K562 (cell line): ENCODE data around the gene RSPH1. TPM values are rescaled to one million over a fixed set of nuclear protein-coding genes. Genes with fewer than 3 reads are reported as not detected.

ENCODE experiments used
- ATAC-seq: fragments of 200-7000 bp; cut with Tn5 transposase; 3 replicates; pipeline ENCODE4 v1.9.1; 2020; ENCODE audit warnings: moderate library complexity
- BruUV-seq: library from RNA; stranded (reverse); fragments of 400-500 nt; replicated peaks from 2 replicates; lab custom pipeline; 2021; lab: Mats Ljungman, UMichigan
- CTCF ChIA-PET: fragments of 300-600 bp; formaldehyde crosslinking; extraction: SDS; loops from one replicate; lab custom pipeline; 2021; ENCODE audit warnings: low intra/inter-chr PET ratio; lab: Yijun Ruan, JAX
- POLR2A ChIA-PET: fragments of 300-600, 350-650 bp; sonication (Branson Sonifier 250); formaldehyde crosslinking; extraction: SDS; loops from one replicate; lab custom pipeline; 2021; ENCODE audit warnings: antibody characterized with exemption, inconsistent platforms; lab: Yijun Ruan, JAX
- DNase-seq, 4 experiments: peaks; one replicate each; pipeline versions ENCODE4 v3.0.0 to v3.0.0-alpha.2; 2011 to 2018; ENCODE audit warnings: low spot score in 3 of 4, mixed read lengths in 3 of 4; ENCODE audit errors: extremely low read depth in 1 of 4
- FAIRE-seq: peaks from 2 replicates; lab custom pipeline; 2011; peaks lifted over from hg19 to GRCh38; lab: Jason Lieb, UNC
- H2AFZ ChIP-seq: 2 replicates; pipeline ENCODE4 v1.6.0; 2011; ENCODE audit warnings: low read depth, low read length, control low read depth, inconsistent platforms
- H3K27ac ChIP-seq: fragments of 200-600 bp; 3 replicates; pipeline ENCODE4 v1.8.0; 2011; ENCODE audit warnings: low read depth, mild to moderate bottlenecking, control low read depth, inconsistent platforms, low read length, moderate library complexity, mixed read lengths; ENCODE audit errors: extremely low read depth
- H3K27me3 ChIP-seq, 2 experiments: fragments of 300-600 bp in 1 of 2; 2 replicates in 1 of 2; 3 replicates in 1 of 2; pipeline versions ENCODE4 v1.6.0 to v1.8.0; 2011; ENCODE audit warnings: inconsistent platforms in 2 of 2, low read length in 2 of 2, mild to moderate bottlenecking in 1 of 2, mixed read lengths in 1 of 2, moderate library complexity in 1 of 2; ENCODE audit not compliant: control insufficient read depth in 2 of 2, insufficient read depth in 2 of 2
- H3K36me3 ChIP-seq: fragments of 300-600 bp; 3 replicates; pipeline ENCODE4 v1.8.0; 2011; ENCODE audit warnings: mild to moderate bottlenecking, low read length, inconsistent platforms; ENCODE audit not compliant: control insufficient read depth, insufficient read depth
- H3K4me1 ChIP-seq, 2 experiments: fragments of 200-600 bp in 1 of 2; replicated peaks in 1 of 2; 2 replicates in 1 of 2; 3 replicates in 1 of 2; pipeline versions ENCODE4 v1.5.1 to v1.8.0; 2011; ENCODE audit warnings: inconsistent platforms in 2 of 2, low read length in 2 of 2, mild to moderate bottlenecking in 1 of 2, mixed read lengths in 1 of 2, moderate library complexity in 1 of 2; ENCODE audit not compliant: control insufficient read depth in 2 of 2, insufficient read depth in 2 of 2
- H3K4me2 ChIP-seq: 2 replicates; pipeline ENCODE4 v1.6.1; 2011; ENCODE audit warnings: low read length, control low read depth, inconsistent platforms, mixed read lengths; ENCODE audit not compliant: insufficient read depth
- H3K4me3 ChIP-seq: fragments of 200-600 bp; sonication (generic), shearing (Covaris generic); 2 replicates; pipeline ENCODE4 v1.5.1; 2016; ENCODE audit warnings: control low read depth, inconsistent platforms
- H3K79me2 ChIP-seq: fragments of 200-600 bp; 3 replicates; pipeline ENCODE4 v1.8.0; 2011; ENCODE audit warnings: low read length, inconsistent platforms; ENCODE audit not compliant: control insufficient read depth, insufficient read depth
- H3K9ac ChIP-seq, 2 experiments: 2 replicates each; pipeline versions ENCODE4 v1.6.0 to v1.6.1; 2011; ENCODE audit warnings: low read depth in 2 of 2, low read length in 2 of 2, control low read depth in 1 of 2, inconsistent platforms in 1 of 2, mild to moderate bottlenecking in 1 of 2, mixed read lengths in 1 of 2; ENCODE audit not compliant: insufficient read depth in 1 of 2
- H3K9me1 ChIP-seq: one replicate; pipeline ENCODE4 v1.6.0; 2011; ENCODE audit warnings: inconsistent platforms, mild to moderate bottlenecking, low read length, moderate library complexity; ENCODE audit not compliant: control insufficient read depth, insufficient read depth
- H3K9me3 ChIP-seq: replicated peaks from 2 replicates; pipeline ENCODE4 v1.5.1; 2011; ENCODE audit warnings: low read depth, low read length, inconsistent platforms; ENCODE audit not compliant: control insufficient read depth, insufficient read depth
- H4K20me1 ChIP-seq: replicated peaks from 2 replicates; pipeline ENCODE4 v1.6.1; 2011; ENCODE audit warnings: low read length, inconsistent platforms, mixed read lengths; ENCODE audit not compliant: control insufficient read depth, insufficient read depth
- CBX1 ChIP-seq: sonication (generic); IDR thresholded peaks from 2 replicates; pipeline ENCODE4 v1.6.1; 2016; ENCODE audit warnings: antibody characterized with exemption, low read depth, mild to moderate bottlenecking
- CBX5 ChIP-seq: IDR thresholded peaks from 2 replicates; pipeline ENCODE4 v1.6.1; 2014; ENCODE audit warnings: low read depth, borderline replicate concordance
- CEBPG ChIP-seq, 3 experiments: fragments of 200-800 bp in 1 of 3; sonication (Bioruptor generic) in 1 of 3; sonication (generic) in 1 of 3; formaldehyde crosslinking in 1 of 3; IDR thresholded peaks in 2 of 3; conservative IDR thresholded peaks in 1 of 3; 2 replicates each; pipeline versions ENCODE4 v1.6.1 to v1.8.0; 2016 to 2022; ENCODE audit warnings: missing compliant biosample characterization in 2 of 3, missing genetic modification characterization in 2 of 3, mild to moderate bottlenecking in 1 of 3, missing genetic modification reagents in 1 of 3
- ESRRA ChIP-seq: fragments of 450-650 bp; IDR thresholded peaks from 2 replicates; pipeline ENCODE4 v1.6.1; 2014; ENCODE audit warnings: low read depth, mild to moderate bottlenecking, moderate library complexity, borderline replicate concordance
- JUND ChIP-seq, 2 experiments: IDR thresholded peaks; 2 replicates in 1 of 2; 3 replicates in 1 of 2; pipeline ENCODE4 v1.6.1; 2011; ENCODE audit warnings: borderline replicate concordance in 2 of 2, low read depth in 2 of 2, low read length in 2 of 2, improper control_type of control experiment in 1 of 2, missing biosample characterization in 1 of 2, missing genetic modification characterization in 1 of 2, missing genetic modification reagents in 1 of 2
- KDM5B ChIP-seq: fragments of 200-600 bp; sonication (generic); IDR thresholded peaks from 2 replicates; pipeline ENCODE4 v1.6.1; 2012; ENCODE audit warnings: low read depth, mild to moderate bottlenecking, moderate library complexity, low read length, control low read depth, inconsistent platforms; ENCODE audit not compliant: insufficient replicate concordance
- TAF9B ChIP-seq: fragments of 450-650 bp; IDR thresholded peaks from 2 replicates; pipeline ENCODE4 v1.6.1; 2018; ENCODE audit warnings: mild to moderate bottlenecking; ENCODE audit not compliant: partially characterized antibody
- ZNF584 ChIP-seq: fragments of 200-800 bp; sonication (Bioruptor generic); IDR thresholded peaks from 2 replicates; pipeline ENCODE4 v1.6.1; 2016; ENCODE audit warnings: low read depth, mild to moderate bottlenecking, missing genetic modification characterization, missing compliant biosample characterization
- WGBS: fragments of 100-300 bp; shearing (Covaris generic); methylation state at CpG from one replicate; pipeline ENCODE4 v1.1.6; 2016; ENCODE audit warnings: low coverage, mixed read lengths; ENCODE audit not compliant: insufficient coverage; ENCODE audit errors: missing lambda C conversion rate; 5-methylcytosine and 5-hydroxymethylcytosine counted together
- in situ Hi-C: fragments of 300-500 bp; cut with MboI; formaldehyde crosslinking; loops from 4 replicates; pipeline ENCODE4 v1.15.0; 2018; ENCODE audit warnings: inconsistent platforms, mixed read lengths
- intact Hi-C: fragments of 100-400 bp; cut with micrococcal nuclease; formaldehyde crosslinking; loops from 2 replicates; pipeline ENCODE4 v1.14.2; 2022
- polyA plus RNA-seq, 8 experiments: library from polyadenylated mRNA; depleted of rRNA in 4 of 8; stranded (reverse) in 5 of 8; unstranded in 3 of 8; fragments of >200 nt; fragmentation: Nextera tagmentation in 2 of 8; fragmentation: Illumina TruSeq in 1 of 8; extraction: Ambion mirVana in 2 of 8; extraction: Trizol in 1 of 8; gene quantifications; 2 replicates each; pipeline versions ENCODE4 v1.2.1 to v1.2.3, GENCODE V29; 2011 to 2014; ENCODE audit warnings: inconsistent platforms in 1 of 8, missing spikeins in 1 of 8
- total RNA-seq, 7 experiments: library from RNA; depleted of rRNA in 6 of 7; stranded (reverse); fragments of >200 nt in 6 of 7; fragmentation: Illumina TruSeq in 2 of 7; extraction: Trizol in 2 of 7; gene quantifications; 2 replicates each; pipeline versions ENCODE4 v1.2.1 to v1.2.3, GENCODE V29; 2011 to 2021; ENCODE audit warnings: low replicate concordance in 1 of 7
- TF ChIP-seq, protein P1 (sequence below): fragments of 450-650 bp; IDR thresholded peaks from 2 replicates; pipeline ENCODE4 v1.6.1; 2017; ENCODE audit warnings: mild to moderate bottlenecking, moderate library complexity
- TF ChIP-seq, protein P2 (sequence below): fragments of 450-650 bp; formaldehyde crosslinking; IDR thresholded peaks from 2 replicates; pipeline ENCODE4 v1.4.0; 2020; ENCODE audit warnings: mild to moderate bottlenecking, mixed read lengths
- TF ChIP-seq, protein P3 (sequence below): sonication (generic); formaldehyde crosslinking; IDR thresholded peaks from 2 replicates; pipeline ENCODE4 v1.8.0; 2022; ENCODE audit warnings: missing genetic modification reagents, mild to moderate bottlenecking, borderline replicate concordance

The RSPH1 gene
- total and polyA plus RNA-seq, 9 of the 15 experiments (the other 6 are each of a cell fraction or from before 2014, with no cell fraction given): 0.17 TPM; not detected in 8

- POLR2A ChIA-PET: no interaction called here
- Histone ChIP-seq H3K9me1 (no peaks in the 10 kb centered on the region), H3K27me3 (peaks cover 69 to 89% of the 10 kb centered on the region in 2 experiments), H3K9ac (no peak overlapping the region), H3K36me3 (no peaks in the 10 kb centered on the region), H4K20me1 (peaks cover 12% of the 10 kb centered on the region), H3K79me2 (no peaks in the 10 kb centered on the region), H3K4me1 (peaks cover 0 to 8% of the 10 kb centered on the region in 2 experiments; a peak in 3 of 5 replicates), H3K4me3 (no peak overlapping the region), H3K27ac (no peak overlapping the region), H2AFZ (no peak overlapping the region), H3K9me3 (no peaks in the 10 kb centered on the region), H3K4me2 (no peak overlapping the region)
- BruUV-seq: no TSS peak
- in situ Hi-C loops: no loop called here
- no peak for ATAC-seq
- intact Hi-C loops: loop anchor here (10.0 kb wide), 2 partner anchors 167 to 377 kb away; partner anchors contain the start of gene TFF1
- no peak for DNase-seq
- WGBS: 4% methylated on average over 8 of the region's 8 CpGs
- FAIRE-seq: no peak
- CTCF ChIA-PET: no interaction called here
- TF ChIP-seq CEBPG (CRISPR knock-in tag; IDR thresholded peaks at IDR 0.05) (no peak), CEBPG (tag; conservative IDR thresholded peaks at IDR 0.05 in 1 of 2, IDR thresholded peaks at IDR 0.05 in 1 of 2) (no peak), KDM5B (no peak), ESRRA (no peak), CBX1 (no peak), CBX5 (no peak), ZNF584 (no peak), TAF9B (no peak), JUND (IDR thresholded peaks at IDR 0.05; ENCODE audit: borderline replicate concordance, low read depth, low read length) (no peak), JUND (tag; IDR thresholded peaks at IDR 0.05; ENCODE audit: borderline replicate concordance, low read depth, low read length) (no peak)
- TF ChIP-seq, protein P1, sequence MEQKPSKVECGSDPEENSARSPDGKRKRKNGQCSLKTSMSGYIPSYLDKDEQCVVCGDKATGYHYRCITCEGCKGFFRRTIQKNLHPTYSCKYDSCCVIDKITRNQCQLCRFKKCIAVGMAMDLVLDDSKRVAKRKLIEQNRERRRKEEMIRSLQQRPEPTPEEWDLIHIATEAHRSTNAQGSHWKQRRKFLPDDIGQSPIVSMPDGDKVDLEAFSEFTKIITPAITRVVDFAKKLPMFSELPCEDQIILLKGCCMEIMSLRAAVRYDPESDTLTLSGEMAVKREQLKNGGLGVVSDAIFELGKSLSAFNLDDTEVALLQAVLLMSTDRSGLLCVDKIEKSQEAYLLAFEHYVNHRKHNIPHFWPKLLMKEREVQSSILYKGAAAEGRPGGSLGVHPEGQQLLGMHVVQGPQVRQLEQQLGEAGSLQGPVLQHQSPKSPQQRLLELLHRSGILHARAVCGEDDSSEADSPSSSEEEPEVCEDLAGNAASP: no peak
- TF ChIP-seq, protein P2, sequence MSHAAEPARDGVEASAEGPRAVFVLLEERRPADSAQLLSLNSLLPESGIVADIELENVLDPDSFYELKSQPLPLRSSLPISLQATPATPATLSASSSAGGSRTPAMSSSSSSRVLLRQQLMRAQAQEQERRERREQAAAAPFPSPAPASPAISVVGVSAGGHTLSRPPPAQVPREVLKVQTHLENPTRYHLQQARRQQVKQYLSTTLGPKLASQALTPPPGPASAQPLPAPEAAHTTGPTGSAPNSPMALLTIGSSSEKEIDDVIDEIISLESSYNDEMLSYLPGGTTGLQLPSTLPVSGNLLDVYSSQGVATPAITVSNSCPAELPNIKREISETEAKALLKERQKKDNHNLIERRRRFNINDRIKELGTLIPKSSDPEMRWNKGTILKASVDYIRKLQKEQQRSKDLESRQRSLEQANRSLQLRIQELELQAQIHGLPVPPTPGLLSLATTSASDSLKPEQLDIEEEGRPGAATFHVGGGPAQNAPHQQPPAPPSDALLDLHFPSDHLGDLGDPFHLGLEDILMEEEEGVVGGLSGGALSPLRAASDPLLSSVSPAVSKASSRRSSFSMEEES: no peak
- TF ChIP-seq, protein P3, sequence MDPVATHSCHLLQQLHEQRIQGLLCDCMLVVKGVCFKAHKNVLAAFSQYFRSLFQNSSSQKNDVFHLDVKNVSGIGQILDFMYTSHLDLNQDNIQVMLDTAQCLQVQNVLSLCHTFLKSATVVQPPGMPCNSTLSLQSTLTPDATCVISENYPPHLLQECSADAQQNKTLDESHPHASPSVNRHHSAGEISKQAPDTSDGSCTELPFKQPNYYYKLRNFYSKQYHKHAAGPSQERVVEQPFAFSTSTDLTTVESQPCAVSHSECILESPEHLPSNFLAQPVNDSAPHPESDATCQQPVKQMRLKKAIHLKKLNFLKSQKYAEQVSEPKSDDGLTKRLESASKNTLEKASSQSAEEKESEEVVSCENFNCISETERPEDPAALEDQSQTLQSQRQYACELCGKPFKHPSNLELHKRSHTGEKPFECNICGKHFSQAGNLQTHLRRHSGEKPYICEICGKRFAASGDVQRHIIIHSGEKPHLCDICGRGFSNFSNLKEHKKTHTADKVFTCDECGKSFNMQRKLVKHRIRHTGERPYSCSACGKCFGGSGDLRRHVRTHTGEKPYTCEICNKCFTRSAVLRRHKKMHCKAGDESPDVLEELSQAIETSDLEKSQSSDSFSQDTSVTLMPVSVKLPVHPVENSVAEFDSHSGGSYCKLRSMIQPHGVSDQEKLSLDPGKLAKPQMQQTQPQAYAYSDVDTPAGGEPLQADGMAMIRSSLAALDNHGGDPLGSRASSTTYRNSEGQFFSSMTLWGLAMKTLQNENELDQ (CRISPR knock-in tag): no peak
Observed at GRCh38 chr21:42531771-42532170, 35.7 kb upstream of the RSPH1 start.
